ENCODE measurements around the gene MIGA2. TPM values are rescaled to one million over a fixed set of nuclear protein-coding genes. Genes with fewer than 3 reads are reported as not detected.

The MIGA2 gene
- polyA plus RNA-seq, 1 experiment, result 23.7 TPM

DNA sequence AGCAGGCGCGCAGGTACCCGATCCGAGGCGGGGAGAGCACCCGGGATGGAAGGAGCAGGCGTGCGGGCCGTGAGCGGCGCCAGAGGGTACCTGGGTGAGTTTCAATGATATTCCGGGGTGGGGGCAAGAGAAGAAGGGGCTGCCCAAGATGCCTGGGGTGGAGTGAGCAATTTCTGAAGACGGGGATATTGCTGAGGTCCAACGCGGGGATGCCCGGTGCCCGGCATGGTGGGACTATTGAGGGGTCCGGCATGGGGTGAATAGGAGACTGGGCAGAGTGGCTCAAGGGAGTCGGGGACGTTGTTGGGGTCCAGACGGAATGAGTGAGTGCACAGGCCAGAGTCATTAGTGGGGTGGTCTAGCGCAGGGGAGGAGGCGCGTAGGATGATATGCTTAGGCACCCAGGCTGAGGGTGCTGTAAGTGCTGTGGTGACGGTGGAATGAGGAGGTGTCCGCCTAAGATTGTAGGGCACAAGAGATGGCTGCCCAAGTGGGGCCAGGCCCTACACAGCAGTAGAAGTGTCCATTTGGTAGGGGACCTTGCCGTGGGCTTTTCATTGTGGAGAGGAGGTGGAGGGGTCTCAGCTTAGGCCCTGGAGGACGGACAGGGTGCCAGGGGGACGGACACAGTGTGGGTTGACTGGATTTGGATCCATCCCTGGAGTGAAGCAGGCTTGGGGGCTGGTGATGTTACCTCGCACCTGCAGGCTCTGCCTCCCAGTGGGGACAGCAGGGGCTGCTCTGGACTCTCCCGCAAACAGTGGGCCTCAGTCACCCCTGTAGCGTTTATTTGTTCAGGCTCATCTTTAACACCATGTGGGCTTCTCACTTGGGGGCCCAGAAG lies 719 bp downstream of the MIGA2 start:
- CTCF ChIA-PET, result interaction anchor here (0.9 to 1.9 kb wide), 2 partner anchors 8 to 22 kb away, joined by 3 to 6 read pairs; no protein-coding TSS in a partner anchor
- Histone ChIP-seq H3K27me3 (ENCODE audit: control insufficient read depth, insufficient read depth, low read length) (no peaks in the 10 kb centered on the region), H3K36me3 (ENCODE audit: control insufficient read depth, insufficient read depth, low read length) (peaks cover 8% of the 10 kb centered on the region), H3K4me3 (ENCODE audit: low read depth, low read length) (peak overlapping the region; percentile 93)
- TF ChIP-seq, protein P1, sequence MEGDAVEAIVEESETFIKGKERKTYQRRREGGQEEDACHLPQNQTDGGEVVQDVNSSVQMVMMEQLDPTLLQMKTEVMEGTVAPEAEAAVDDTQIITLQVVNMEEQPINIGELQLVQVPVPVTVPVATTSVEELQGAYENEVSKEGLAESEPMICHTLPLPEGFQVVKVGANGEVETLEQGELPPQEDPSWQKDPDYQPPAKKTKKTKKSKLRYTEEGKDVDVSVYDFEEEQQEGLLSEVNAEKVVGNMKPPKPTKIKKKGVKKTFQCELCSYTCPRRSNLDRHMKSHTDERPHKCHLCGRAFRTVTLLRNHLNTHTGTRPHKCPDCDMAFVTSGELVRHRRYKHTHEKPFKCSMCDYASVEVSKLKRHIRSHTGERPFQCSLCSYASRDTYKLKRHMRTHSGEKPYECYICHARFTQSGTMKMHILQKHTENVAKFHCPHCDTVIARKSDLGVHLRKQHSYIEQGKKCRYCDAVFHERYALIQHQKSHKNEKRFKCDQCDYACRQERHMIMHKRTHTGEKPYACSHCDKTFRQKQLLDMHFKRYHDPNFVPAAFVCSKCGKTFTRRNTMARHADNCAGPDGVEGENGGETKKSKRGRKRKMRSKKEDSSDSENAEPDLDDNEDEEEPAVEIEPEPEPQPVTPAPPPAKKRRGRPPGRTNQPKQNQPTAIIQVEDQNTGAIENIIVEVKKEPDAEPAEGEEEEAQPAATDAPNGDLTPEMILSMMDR (IDR thresholded peaks at IDR 0.05; ENCODE audit: insufficient read depth, low read depth, low read length), result no peak
- DNase-seq (ENCODE audit: low read depth), result no peak
- POLR2A ChIA-PET, result no interaction called here

GRCh38 chr9:129037767-129038098 lies 1.3 kb downstream of the MIGA2 start:
- H3K4me3 ChIP-seq (ENCODE audit: low read depth, low read length), result peak overlapping the region; percentile 93
- TF ChIP-seq, protein P1 (IDR thresholded peaks at IDR 0.05; ENCODE audit: insufficient read depth, low read depth, low read length), result no peak
- H3K36me3 ChIP-seq (ENCODE audit: control insufficient read depth, insufficient read depth, low read length), result peaks cover 12% of the 10 kb centered on the region
- ChIA-PET CTCF (interaction anchor here (0.9 to 1.9 kb wide), 3 partner anchors 8 to 22 kb away, joined by 3 to 6 read pairs (median 3); no protein-coding TSS in a partner anchor), POLR2A (no interaction called here)
- DNase-seq (ENCODE audit: low read depth), result no peak
- H3K27me3 ChIP-seq (ENCODE audit: control insufficient read depth, insufficient read depth, low read length), result no peaks in the 10 kb centered on the region

GRCh38 chr9:129038109-129038852 lies 1.9 kb downstream of the MIGA2 start:
- no peak overlapping the region for H3K4me3 ChIP-seq (ENCODE audit: low read depth, low read length)
- DNase-seq (ENCODE audit: low read depth), result no peak
- ChIA-PET POLR2A (no interaction called here), CTCF (interaction anchor here (1.3 to 1.9 kb wide), 2 partner anchors 9 to 16 kb away, joined by 3 to 6 read pairs; no protein-coding TSS in a partner anchor)
- H3K36me3 ChIP-seq (ENCODE audit: control insufficient read depth, insufficient read depth, low read length), result peaks cover 12% of the 10 kb centered on the region
- TF ChIP-seq, protein P1 (IDR thresholded peaks at IDR 0.05; ENCODE audit: insufficient read depth, low read depth, low read length), result no peak
- no peaks in the 10 kb centered on the region for H3K27me3 ChIP-seq (ENCODE audit: control insufficient read depth, insufficient read depth, low read length)

- Histone ChIP-seq H3K27me3 (ENCODE audit: control insufficient read depth, insufficient read depth, low read length) (no peaks in the 10 kb centered on the region), H3K36me3 (ENCODE audit: control insufficient read depth, insufficient read depth, low read length) (peaks cover 12% of the 10 kb centered on the region), H3K4me3 (ENCODE audit: low read depth, low read length) (no peak overlapping the region)
- ChIA-PET CTCF (no interaction called here), POLR2A (no interaction called here)
- no peak for DNase-seq (ENCODE audit: low read depth)
- TF ChIP-seq, protein P1 (IDR thresholded peaks at IDR 0.05; ENCODE audit: insufficient read depth, low read depth, low read length), result no peak
These were observed 3.8 kb downstream of the MIGA2 start for GRCh38 chr9:129040113-129040643.

GRCh38 chr9:129042016-129042415 lies 5.6 kb downstream of the MIGA2 start:
- CTCF ChIA-PET, result interaction anchor here (0.6 kb wide), 1 partner anchor 178 kb away, joined by 3 read pairs; no protein-coding TSS in a partner anchor

More at GRCh38 chr9:129042016-129042415, 5.6 kb downstream of the MIGA2 start:
- POLR2A ChIA-PET, result no interaction called here
- Histone ChIP-seq H3K27me3 (ENCODE audit: control insufficient read depth, insufficient read depth, low read length) (no peaks in the 10 kb centered on the region), H3K36me3 (ENCODE audit: control insufficient read depth, insufficient read depth, low read length) (peaks cover 12% of the 10 kb centered on the region), H3K4me3 (ENCODE audit: low read depth, low read length) (no peak overlapping the region)
- TF ChIP-seq, protein P1 (IDR thresholded peaks at IDR 0.05; ENCODE audit: insufficient read depth, low read depth, low read length), result no peak
- DNase-seq (ENCODE audit: low read depth), result no peak
